ENCODE data around the gene CDH20.

GRCh38 chr18:61352611-61353010, 19.4 kb downstream of the CDH20 start:
- TF ChIP-seq CTCF (IDR thresholded peaks at IDR 0.05) (no peak), POLR2AphosphoS5 (IDR thresholded peaks at IDR 0.05; ENCODE audit: low read depth, low read length) (no peak), REST (IDR thresholded peaks at IDR 0.05; ENCODE audit: insufficient read depth in 1 of 2, low read depth in 2 of 2, low read length in 1 of 2) (no peak), TCF7L2 (IDR thresholded peaks at IDR 0.05; ENCODE audit: low read depth, low read length) (no peak)

Measured in Panc1 (cell line).